ENCODE data around the gene VPS54. TPM values are rescaled to one million over a fixed set of nuclear protein-coding genes. Genes with fewer than 3 reads are reported as not detected.

VPS54 gene
- total RNA-seq, 1 experiment from 2014 or later = 12.4 TPM

GRCh38 chr2:63893163-63893562 lies 126.1 kb downstream of the VPS54 start:
- no peak for TF ChIP-seq ZNF274 (IDR thresholded peaks at IDR 0.05; ENCODE audit: low read depth, low read length)
- TF ChIP-seq EZH2phosphoT487 (IDR thresholded peaks at IDR 0.05; ENCODE audit: borderline replicate concordance) = no peak
- no peak for TF ChIP-seq ZFX (IDR thresholded peaks at IDR 0.05)
- no peak for TF ChIP-seq SRF (IDR thresholded peaks at IDR 0.05; ENCODE audit: low read depth)
- no peak for TF ChIP-seq POLR2A (IDR thresholded peaks at IDR 0.05; ENCODE audit: borderline replicate concordance, extremely low read depth, insufficient read depth, insufficient read length)
- TF ChIP-seq EGR1 (IDR thresholded peaks at IDR 0.05; ENCODE audit: low read depth) = no peak
- TF ChIP-seq ELF1 (IDR thresholded peaks at IDR 0.05; ENCODE audit: borderline replicate concordance, low read depth) = no peak
- TF ChIP-seq YY1 (IDR thresholded peaks at IDR 0.05; ENCODE audit: extremely low read depth, insufficient replicate concordance, low read depth, low read length) = no peak
- no peak for TF ChIP-seq CEBPB (IDR thresholded peaks at IDR 0.05; ENCODE audit: low read depth)
- no peak for TF ChIP-seq ZBTB33 (IDR thresholded peaks at IDR 0.05; ENCODE audit: extremely low read depth, insufficient replicate concordance, low read length)
- no peak for TF ChIP-seq MAX (IDR thresholded peaks at IDR 0.05)
- TF ChIP-seq CBX3 (IDR thresholded peaks at IDR 0.05; ENCODE audit: low read depth) = no peak
- no peak for TF ChIP-seq RAD21 (IDR thresholded peaks at IDR 0.05; ENCODE audit: low read depth)
- TF ChIP-seq SP1 (IDR thresholded peaks at IDR 0.05; ENCODE audit: low read depth) = no peak
- no peak for TF ChIP-seq SIN3A (IDR thresholded peaks at IDR 0.05; ENCODE audit: low read depth)
- TF ChIP-seq FOSL1 (IDR thresholded peaks at IDR 0.05; ENCODE audit: low read depth) = no peak
- no peak for TF ChIP-seq JUND (IDR thresholded peaks at IDR 0.05)
- TF ChIP-seq, protein P1, sequence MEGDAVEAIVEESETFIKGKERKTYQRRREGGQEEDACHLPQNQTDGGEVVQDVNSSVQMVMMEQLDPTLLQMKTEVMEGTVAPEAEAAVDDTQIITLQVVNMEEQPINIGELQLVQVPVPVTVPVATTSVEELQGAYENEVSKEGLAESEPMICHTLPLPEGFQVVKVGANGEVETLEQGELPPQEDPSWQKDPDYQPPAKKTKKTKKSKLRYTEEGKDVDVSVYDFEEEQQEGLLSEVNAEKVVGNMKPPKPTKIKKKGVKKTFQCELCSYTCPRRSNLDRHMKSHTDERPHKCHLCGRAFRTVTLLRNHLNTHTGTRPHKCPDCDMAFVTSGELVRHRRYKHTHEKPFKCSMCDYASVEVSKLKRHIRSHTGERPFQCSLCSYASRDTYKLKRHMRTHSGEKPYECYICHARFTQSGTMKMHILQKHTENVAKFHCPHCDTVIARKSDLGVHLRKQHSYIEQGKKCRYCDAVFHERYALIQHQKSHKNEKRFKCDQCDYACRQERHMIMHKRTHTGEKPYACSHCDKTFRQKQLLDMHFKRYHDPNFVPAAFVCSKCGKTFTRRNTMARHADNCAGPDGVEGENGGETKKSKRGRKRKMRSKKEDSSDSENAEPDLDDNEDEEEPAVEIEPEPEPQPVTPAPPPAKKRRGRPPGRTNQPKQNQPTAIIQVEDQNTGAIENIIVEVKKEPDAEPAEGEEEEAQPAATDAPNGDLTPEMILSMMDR (IDR thresholded peaks at IDR 0.05 in 2 of 3, conservative IDR thresholded peaks at IDR 0.05 in 1 of 3; ENCODE audit: borderline replicate concordance in 1 of 3, insufficient read depth in 1 of 3, low read depth in 2 of 3, low read length in 2 of 3) = no peak
- no peak for TF ChIP-seq POLR2AphosphoS5 (IDR thresholded peaks at IDR 0.05; ENCODE audit: low read depth, low read length)
- TF ChIP-seq, protein P2, sequence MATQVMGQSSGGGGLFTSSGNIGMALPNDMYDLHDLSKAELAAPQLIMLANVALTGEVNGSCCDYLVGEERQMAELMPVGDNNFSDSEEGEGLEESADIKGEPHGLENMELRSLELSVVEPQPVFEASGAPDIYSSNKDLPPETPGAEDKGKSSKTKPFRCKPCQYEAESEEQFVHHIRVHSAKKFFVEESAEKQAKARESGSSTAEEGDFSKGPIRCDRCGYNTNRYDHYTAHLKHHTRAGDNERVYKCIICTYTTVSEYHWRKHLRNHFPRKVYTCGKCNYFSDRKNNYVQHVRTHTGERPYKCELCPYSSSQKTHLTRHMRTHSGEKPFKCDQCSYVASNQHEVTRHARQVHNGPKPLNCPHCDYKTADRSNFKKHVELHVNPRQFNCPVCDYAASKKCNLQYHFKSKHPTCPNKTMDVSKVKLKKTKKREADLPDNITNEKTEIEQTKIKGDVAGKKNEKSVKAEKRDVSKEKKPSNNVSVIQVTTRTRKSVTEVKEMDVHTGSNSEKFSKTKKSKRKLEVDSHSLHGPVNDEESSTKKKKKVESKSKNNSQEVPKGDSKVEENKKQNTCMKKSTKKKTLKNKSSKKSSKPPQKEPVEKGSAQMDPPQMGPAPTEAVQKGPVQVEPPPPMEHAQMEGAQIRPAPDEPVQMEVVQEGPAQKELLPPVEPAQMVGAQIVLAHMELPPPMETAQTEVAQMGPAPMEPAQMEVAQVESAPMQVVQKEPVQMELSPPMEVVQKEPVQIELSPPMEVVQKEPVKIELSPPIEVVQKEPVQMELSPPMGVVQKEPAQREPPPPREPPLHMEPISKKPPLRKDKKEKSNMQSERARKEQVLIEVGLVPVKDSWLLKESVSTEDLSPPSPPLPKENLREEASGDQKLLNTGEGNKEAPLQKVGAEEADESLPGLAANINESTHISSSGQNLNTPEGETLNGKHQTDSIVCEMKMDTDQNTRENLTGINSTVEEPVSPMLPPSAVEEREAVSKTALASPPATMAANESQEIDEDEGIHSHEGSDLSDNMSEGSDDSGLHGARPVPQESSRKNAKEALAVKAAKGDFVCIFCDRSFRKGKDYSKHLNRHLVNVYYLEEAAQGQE (IDR thresholded peaks at IDR 0.05; ENCODE audit: low read depth) = no peak
- intact Hi-C loops (cut with micrococcal nuclease) = no loop called here
- ATAC-seq = no peak
- ChIA-PET RAD21 (ENCODE audit: low non-redundant PET in 1 of 2, low total read pairs in 2 of 2, uncharacterized antibody in 2 of 2, unreplicated experiment in 2 of 2) (no interaction called here), POLR2A (no interaction called here), CTCF (no interaction called here)
- H3K9ac ChIP-seq (ENCODE audit: low read length) = no peak overlapping the region
- H3K4me2 ChIP-seq (ENCODE audit: low read length) = no peak overlapping the region
- peaks cover 17 to 20% of the 10 kb centered on the region in 2 experiments for H3K36me3 ChIP-seq (ENCODE audit: control insufficient read depth in 1 of 2, insufficient read depth in 2 of 2, low read length in 2 of 2)
- H2AFZ ChIP-seq (ENCODE audit: low read depth, low read length, poor library complexity, severe bottlenecking) = no peak overlapping the region
- H3K4me1 ChIP-seq (ENCODE audit: control insufficient read depth in 1 of 2, insufficient read depth in 2 of 2, low read length in 2 of 2) = no peaks in the 10 kb centered on the region
- no peak overlapping the region for H3K4me3 ChIP-seq (replicated peaks in 1 of 2; ENCODE audit: low read depth in 1 of 2, low read length in 2 of 2)
- H3K79me2 ChIP-seq (ENCODE audit: insufficient read depth, low read length) = no peaks in the 10 kb centered on the region
- no TSS peak for BruUV-seq (replicated peaks)
- H3K27ac ChIP-seq (ENCODE audit: low read depth, low read length) = no peak overlapping the region
- no peaks in the 10 kb centered on the region for H3K9me2 ChIP-seq (ENCODE audit: insufficient read depth)
- no peak for DNase-seq (ENCODE audit: low read depth, low spot score)
- H3K9me3 ChIP-seq (ENCODE audit: control insufficient read depth in 1 of 2, insufficient read depth in 1 of 2, low read depth in 1 of 2, low read length in 2 of 2) = no peaks in the 10 kb centered on the region
- H4K20me1 ChIP-seq (ENCODE audit: insufficient read depth) = no peaks in the 10 kb centered on the region
- no peaks in the 10 kb centered on the region for H3K27me3 ChIP-seq (ENCODE audit: insufficient read depth, low read length)
